GM21737 (cell line): ENCODE measurements around the gene USP14.

Experiments
- ATAC-seq: cut with Tn5 transposase; IDR thresholded peaks from one replicate; pipeline ENCODE4 v1.9.1; 2021; ENCODE audit warnings: mild to moderate bottlenecking, moderate library complexity; ENCODE audit not compliant: unreplicated experiment

Gene USP14

DNA sequence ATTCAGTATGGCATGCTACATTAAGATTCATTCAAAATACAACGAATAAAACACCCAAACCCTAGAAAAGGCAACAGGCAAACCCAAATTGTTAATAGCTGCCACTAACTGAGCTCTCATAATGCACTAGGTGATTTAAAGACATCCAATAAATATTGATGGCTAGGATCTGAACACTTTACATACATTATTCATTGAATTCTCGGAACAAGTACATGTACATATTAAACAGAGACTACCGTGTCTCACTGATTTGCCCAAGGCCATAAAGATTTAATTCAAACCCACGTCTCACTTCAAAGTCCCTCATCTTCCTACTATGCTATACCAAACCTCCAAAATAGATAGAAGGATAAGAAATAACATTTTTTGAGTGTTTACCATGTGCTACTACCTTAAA lies 67.4 kb downstream of the USP14 start:
- no peak for ATAC-seq

DNA sequence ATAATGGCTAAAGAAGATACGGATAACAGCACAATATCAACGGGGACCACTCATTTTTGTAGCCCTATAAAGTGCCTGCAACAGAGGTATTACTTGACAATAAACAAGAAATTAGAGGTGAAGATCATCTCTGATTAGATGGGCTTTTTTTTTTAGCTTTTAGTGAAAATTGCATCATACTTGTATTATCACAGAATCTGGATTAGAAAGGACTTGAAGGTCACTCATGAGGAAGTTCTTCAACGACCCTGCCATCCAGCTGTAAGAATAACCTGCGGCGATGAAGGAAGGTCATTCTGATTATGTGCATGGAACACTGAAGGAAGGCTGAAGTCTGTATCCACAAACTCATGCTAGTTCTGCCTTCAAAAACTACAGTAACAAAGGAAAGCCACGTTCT lies 69.0 kb downstream of the USP14 start:
- no peak for ATAC-seq

DNA sequence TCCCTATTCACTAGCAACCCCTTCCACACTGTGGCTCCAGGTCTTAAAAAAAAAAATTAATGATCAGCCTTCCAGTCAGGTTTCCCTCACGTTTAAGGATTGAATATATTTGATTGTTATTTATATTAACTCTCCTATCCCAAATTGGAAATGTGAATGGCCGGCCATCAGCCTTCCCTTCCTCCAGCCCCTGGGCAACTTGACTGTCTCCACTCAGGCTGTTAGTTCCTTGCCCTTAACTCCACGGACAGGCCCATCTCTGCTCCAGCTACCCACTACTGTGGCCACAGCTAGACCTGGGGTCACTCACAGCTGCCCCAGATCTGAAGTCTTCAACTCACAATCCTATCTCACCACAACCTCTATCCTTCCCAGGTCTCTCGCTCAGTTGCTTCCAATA lies 69.5 kb downstream of the USP14 start:
- no peak for ATAC-seq

DNA sequence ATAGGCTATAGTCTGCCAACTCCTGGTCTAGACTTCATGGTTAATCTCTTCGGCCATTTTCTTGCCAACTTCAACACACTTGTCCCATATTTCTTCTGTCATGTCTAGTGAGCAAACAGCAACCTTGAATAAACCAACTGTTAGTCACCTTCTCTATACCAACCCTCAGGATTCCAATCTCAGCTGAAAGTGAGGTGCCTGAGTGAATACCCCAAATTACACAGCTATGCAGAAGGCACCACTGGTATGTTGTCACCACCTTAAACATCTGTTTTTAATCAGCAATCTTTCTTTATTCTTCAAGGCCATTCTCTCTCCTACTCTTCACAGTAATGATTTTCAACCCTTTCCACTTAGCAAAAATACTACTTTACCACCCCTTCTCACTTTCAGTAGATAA lies 70.2 kb downstream of the USP14 start:
- no peak for ATAC-seq

DNA sequence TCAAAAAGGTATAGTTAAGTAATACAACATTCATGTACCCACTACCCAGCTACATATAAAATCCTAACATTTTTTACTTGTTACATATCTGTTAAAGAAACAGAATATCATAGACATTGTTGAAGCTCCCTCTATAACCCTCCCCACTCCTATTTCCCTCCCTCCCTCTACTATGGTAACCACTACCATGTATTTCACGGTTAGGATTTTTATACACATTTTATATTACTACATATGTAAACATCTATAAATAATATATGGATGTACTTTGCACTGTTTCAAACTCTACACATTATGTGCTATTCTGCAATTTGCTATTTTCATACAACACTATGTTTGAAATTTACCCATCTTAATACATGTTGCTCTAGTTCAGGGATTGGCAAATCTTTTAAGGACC lies 73.2 kb downstream of the USP14 start:
- no peak for ATAC-seq

DNA sequence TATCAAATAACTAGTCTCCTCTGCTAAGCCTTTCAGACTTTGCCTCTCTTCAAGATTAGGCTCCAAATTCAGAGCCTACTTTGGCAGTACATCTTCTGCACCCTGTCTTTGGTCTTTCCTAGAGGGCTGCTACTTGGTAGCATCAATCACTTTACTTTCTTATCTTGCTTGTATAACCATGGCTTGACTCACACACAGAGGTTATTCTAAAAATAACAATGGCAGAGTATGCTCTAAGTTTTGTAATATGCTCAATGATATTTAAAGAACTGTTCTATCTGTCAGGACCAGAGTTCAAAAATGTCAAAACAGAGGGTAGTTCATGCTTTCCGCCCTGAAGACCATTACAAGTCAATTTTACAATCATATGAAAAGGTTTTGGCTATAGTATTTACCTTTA lies 81.8 kb downstream of the USP14 start:
- no peak for ATAC-seq

DNA sequence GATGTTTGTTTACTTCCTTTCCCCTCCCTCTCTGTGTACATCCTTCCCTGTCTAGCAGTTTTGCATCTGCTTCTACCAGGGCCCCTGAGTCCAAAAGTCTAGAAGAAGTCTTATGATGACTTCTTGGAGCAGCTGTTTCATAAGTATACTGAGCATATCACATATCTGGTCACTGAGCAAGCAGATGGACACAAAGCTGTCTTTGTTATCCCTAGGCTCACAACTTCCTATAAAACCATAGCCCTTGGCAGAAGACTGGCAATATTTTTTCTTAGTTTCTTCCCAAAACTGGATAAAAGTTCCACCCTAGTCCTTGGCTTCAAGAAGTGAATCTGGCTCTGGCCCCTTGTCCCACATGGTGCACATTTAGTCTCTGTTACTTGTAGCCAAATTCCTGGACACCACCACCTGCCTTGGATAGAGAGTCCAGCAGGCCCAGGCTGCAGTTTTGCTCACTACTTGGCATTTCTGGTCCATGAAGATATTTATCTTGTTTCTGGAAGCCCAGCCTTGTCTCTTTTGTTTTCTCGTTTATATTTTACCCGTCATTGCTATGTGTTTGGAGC lies 87.0 kb downstream of the USP14 start:
- no peak for ATAC-seq

DNA sequence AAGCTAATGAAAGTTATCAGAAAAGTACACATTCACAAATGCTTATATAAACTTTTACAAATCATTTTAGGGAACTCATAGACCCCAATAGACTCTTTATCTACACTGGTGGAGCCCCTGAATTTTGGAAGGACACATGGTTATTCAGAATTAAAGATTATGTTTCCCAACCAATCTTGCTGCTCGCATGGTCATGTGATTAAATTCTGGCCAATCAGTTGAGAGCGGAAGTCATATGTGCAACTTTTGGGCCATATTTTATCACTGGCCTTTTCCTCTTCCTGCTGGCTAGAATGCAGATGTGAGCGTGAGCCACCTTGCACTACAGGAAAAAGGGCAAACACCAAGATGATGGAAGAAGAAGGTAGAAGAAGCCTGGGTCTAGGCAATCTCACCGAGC lies 89.7 kb downstream of the USP14 start:
- no peak for ATAC-seq

DNA sequence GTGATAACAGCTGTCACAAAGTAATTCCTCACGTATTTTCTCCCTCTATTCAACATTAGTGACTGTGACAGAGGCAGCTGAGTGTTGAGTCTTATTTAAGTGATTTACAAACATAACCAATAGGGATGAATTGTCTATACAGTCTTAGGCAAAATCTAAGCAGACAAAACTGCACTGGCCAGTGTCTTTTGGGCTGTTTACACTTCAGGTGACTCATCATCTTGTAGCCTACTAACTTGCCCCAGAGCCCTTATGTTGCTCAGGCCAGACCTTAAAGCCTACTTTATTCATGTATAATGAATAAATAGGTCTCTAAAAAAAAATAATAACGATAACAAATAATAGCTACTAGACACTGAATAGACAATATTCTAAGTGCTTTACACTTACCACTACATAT lies 92.3 kb downstream of the USP14 start:
- ATAC-seq: no peak

DNA sequence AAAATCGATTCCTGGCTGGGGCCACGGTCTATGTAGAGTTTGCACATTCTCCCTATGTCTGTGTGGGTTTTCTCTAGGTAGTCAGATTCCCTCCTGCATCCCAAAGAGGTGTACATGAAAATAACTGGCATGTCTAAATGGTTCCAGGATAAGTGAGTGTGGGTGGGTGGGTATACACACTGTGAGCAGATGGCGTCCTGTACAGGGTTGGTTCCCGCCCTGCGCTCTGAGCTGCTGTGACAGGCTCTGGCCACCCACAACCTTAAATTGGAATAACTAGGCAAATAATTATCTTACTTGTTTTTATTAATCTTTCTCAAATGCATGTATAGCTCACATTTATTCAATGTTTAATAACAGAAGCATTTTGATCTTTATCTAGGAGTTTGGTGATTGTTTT lies 93.2 kb downstream of the USP14 start:
- ATAC-seq: no peak

DNA sequence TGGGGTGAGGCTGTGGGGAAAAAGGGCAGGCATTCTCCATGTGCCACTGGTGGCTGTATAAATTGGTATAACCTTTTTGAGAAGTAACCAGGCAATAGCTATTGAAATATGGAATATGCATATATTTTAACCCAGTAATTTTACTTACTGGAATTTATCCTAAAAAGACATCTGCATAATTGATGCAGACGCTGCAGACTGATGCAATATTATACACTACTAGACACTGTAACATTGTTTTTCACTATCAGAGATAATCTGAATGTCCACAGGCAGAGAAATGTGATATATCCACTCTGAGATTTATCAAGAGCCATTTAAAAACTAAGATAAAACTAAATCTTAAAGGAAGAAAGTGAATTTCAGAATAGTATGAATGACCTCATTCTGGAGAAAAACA lies 94.8 kb downstream of the USP14 start:
- ATAC-seq: no peak

DNA sequence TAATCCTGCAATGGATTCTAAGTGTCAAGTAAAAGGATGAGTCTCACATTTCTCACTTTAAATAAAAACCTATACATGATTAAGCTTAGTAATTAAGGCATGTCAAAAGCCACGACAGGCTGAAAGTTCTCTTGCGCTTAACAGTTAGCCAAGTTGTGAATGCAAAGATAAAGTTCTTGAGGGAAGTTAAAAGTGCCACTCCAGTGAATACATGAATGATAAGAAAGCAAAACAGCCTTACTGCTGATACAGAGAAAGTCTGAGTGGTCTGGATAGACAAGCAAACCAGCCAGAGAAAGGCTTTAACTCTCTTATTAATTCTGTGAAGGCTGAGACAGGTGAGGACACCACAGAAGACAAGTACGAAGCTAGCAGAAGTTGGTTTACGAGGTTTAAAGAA lies 96.8 kb downstream of the USP14 start:
- no peak for ATAC-seq

DNA sequence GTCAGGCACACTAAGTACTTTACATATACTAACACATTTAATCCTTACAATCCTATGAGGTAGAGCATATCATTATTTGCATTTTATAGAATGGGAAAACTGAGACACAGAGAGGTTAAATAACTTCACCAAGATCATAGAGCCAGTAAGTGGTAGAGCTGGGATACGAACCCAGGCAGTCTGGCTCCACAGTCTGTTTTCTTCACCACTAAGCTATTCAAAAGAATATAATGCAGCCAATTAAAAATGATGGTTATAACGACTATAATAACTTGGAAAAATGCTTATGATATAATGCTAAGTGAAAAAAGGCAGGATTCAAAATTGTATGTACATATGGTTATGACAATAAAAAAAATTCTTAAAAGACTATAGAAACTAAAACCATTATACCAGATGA lies 102.2 kb downstream of the USP14 start:
- no peak for ATAC-seq

DNA sequence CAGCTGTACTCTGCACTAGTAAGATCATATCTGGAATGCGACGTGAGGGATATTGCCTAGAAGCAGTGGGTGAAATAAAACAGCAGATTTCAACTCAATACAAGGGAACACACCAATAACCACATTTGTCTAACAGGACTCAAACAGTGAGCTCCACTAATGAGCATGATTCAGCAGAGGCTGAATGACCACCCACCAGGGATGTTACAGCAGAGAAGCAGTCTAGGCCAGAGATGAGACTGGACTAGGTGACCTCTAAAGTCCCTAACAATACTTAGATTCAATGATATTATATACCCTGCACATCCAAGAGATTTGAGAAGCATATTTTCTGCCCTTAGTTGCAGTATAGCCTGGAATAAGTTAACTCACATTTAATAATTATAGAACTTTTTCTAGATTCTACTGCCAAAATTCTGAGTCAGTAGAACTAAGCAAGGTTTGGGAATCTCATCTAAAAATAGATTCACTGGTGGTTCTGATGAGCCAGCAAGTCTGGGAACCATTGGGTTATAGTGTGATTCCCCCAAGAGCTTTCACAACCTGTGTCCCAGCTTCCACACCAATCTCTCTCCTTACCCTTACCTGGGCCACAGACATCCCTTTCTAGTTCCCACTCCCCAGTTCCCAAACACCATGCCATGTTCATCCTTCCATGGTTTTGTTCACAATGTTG lies 103.2 kb downstream of the USP14 start:
- ATAC-seq: no peak
